ENCODE measurements around the gene ANKRD62.

Gene ANKRD62
- total RNA-seq = 0 to 0.09 (median 0) reads per million in 3 donors

GRCh38 chr18:12093520-12094257 is at the start of gene ANKRD62:
TSS of gene ANKRD62 (plus strand) at chr18:12093843. CDS start at chr18:12094018, 175 bp downstream.
- Histone ChIP-seq H3K27me3 (replicated peaks; ENCODE audit: control insufficient read depth, insufficient read depth, low read length, poor library complexity, severe bottlenecking) (no peaks in the 10 kb centered on the region), H3K36me3 (ENCODE audit: control insufficient read depth, insufficient read depth, low read length) (no peaks in the 10 kb centered on the region), H3K9me3 (ENCODE audit: control insufficient read depth, low read length) (no peaks in the 10 kb centered on the region), H3K4me1 (ENCODE audit: control insufficient read depth, insufficient read depth, low read length, poor library complexity, severe bottlenecking) (no peaks in the 10 kb centered on the region), H3K27ac (ENCODE audit: insufficient read depth, low read length, poor library complexity, severe bottlenecking) (no peak within 1 kb of the TSS), H3K4me3 (ENCODE audit: insufficient read depth, low read depth, low read length, poor library complexity, severe bottlenecking) (no peak within 1 kb of the TSS)
- DNase-seq = no peak

GRCh38 chr18:12044591-12044990 is 49.1 kb upstream of the ANKRD62 start:
- no peak for DNase-seq
- H3K4me1 ChIP-seq (ENCODE audit: control insufficient read depth, insufficient read depth, low read length, poor library complexity, severe bottlenecking) = no peaks in the 10 kb centered on the region
- no peaks in the 10 kb centered on the region for H3K9me3 ChIP-seq (ENCODE audit: control insufficient read depth, low read length)
- no peak overlapping the region for H3K4me3 ChIP-seq (ENCODE audit: insufficient read depth, low read depth, low read length, poor library complexity, severe bottlenecking)
- no peaks in the 10 kb centered on the region for H3K36me3 ChIP-seq (ENCODE audit: control insufficient read depth, insufficient read depth, low read length)
- no peak overlapping the region for H3K27ac ChIP-seq (ENCODE audit: insufficient read depth, low read length, poor library complexity, severe bottlenecking)
- no peaks in the 10 kb centered on the region for H3K27me3 ChIP-seq (replicated peaks; ENCODE audit: control insufficient read depth, insufficient read depth, low read length, poor library complexity, severe bottlenecking)

GRCh38 chr18:12046046-12046750 is 47.4 kb upstream of the ANKRD62 start:
- H3K27ac ChIP-seq (ENCODE audit: insufficient read depth, low read length, poor library complexity, severe bottlenecking) = no peak overlapping the region
- no peaks in the 10 kb centered on the region for H3K4me1 ChIP-seq (ENCODE audit: control insufficient read depth, insufficient read depth, low read length, poor library complexity, severe bottlenecking)
- H3K9me3 ChIP-seq (ENCODE audit: control insufficient read depth, low read length) = no peaks in the 10 kb centered on the region
- H3K4me3 ChIP-seq (ENCODE audit: insufficient read depth, low read depth, low read length, poor library complexity, severe bottlenecking) = no peak overlapping the region
- no peaks in the 10 kb centered on the region for H3K36me3 ChIP-seq (ENCODE audit: control insufficient read depth, insufficient read depth, low read length)
- DNase-seq = no peak
- H3K27me3 ChIP-seq (replicated peaks; ENCODE audit: control insufficient read depth, insufficient read depth, low read length, poor library complexity, severe bottlenecking) = no peaks in the 10 kb centered on the region

GRCh38 chr18:12046751-12047335 is 46.8 kb upstream of the ANKRD62 start:
- no peak for DNase-seq
- Histone ChIP-seq H3K9me3 (ENCODE audit: control insufficient read depth, low read length) (no peaks in the 10 kb centered on the region), H3K4me1 (ENCODE audit: control insufficient read depth, insufficient read depth, low read length, poor library complexity, severe bottlenecking) (no peaks in the 10 kb centered on the region), H3K36me3 (ENCODE audit: control insufficient read depth, insufficient read depth, low read length) (no peaks in the 10 kb centered on the region), H3K27me3 (replicated peaks; ENCODE audit: control insufficient read depth, insufficient read depth, low read length, poor library complexity, severe bottlenecking) (no peaks in the 10 kb centered on the region), H3K4me3 (ENCODE audit: insufficient read depth, low read depth, low read length, poor library complexity, severe bottlenecking) (no peak overlapping the region), H3K27ac (ENCODE audit: insufficient read depth, low read length, poor library complexity, severe bottlenecking) (no peak overlapping the region)

- H3K27me3 ChIP-seq (replicated peaks; ENCODE audit: control insufficient read depth, insufficient read depth, low read length, poor library complexity, severe bottlenecking) = no peaks in the 10 kb centered on the region
- no peaks in the 10 kb centered on the region for H3K4me1 ChIP-seq (ENCODE audit: control insufficient read depth, insufficient read depth, low read length, poor library complexity, severe bottlenecking)
- no peak overlapping the region for H3K4me3 ChIP-seq (ENCODE audit: insufficient read depth, low read depth, low read length, poor library complexity, severe bottlenecking)
- H3K9me3 ChIP-seq (ENCODE audit: control insufficient read depth, low read length) = no peaks in the 10 kb centered on the region
- no peak overlapping the region for H3K27ac ChIP-seq (ENCODE audit: insufficient read depth, low read length, poor library complexity, severe bottlenecking)
- no peaks in the 10 kb centered on the region for H3K36me3 ChIP-seq (ENCODE audit: control insufficient read depth, insufficient read depth, low read length)
- DNase-seq = no peak
Observed at GRCh38 chr18:12048010-12048826, 45.4 kb upstream of the ANKRD62 start.

- no peak overlapping the region for H3K27ac ChIP-seq (ENCODE audit: insufficient read depth, low read length, poor library complexity, severe bottlenecking)
- DNase-seq = no peak
Observed at GRCh38 chr18:12048827-12049175, 44.8 kb upstream of the ANKRD62 start.

GRCh38 chr18:12049978-12050811 is 43.4 kb upstream of the ANKRD62 start:
- no peak for DNase-seq
- Histone ChIP-seq H3K36me3 (ENCODE audit: control insufficient read depth, insufficient read depth, low read length) (no peaks in the 10 kb centered on the region), H3K4me3 (ENCODE audit: insufficient read depth, low read depth, low read length, poor library complexity, severe bottlenecking) (no peak overlapping the region), H3K9me3 (ENCODE audit: control insufficient read depth, low read length) (no peaks in the 10 kb centered on the region), H3K27me3 (replicated peaks; ENCODE audit: control insufficient read depth, insufficient read depth, low read length, poor library complexity, severe bottlenecking) (no peaks in the 10 kb centered on the region), H3K4me1 (ENCODE audit: control insufficient read depth, insufficient read depth, low read length, poor library complexity, severe bottlenecking) (no peaks in the 10 kb centered on the region), H3K27ac (ENCODE audit: insufficient read depth, low read length, poor library complexity, severe bottlenecking) (no peak overlapping the region)

More at GRCh38 chr18:12048827-12049175, 44.8 kb upstream of the ANKRD62 start:
- Histone ChIP-seq H3K36me3 (ENCODE audit: control insufficient read depth, insufficient read depth, low read length) (no peaks in the 10 kb centered on the region), H3K4me1 (ENCODE audit: control insufficient read depth, insufficient read depth, low read length, poor library complexity, severe bottlenecking) (no peaks in the 10 kb centered on the region), H3K9me3 (ENCODE audit: control insufficient read depth, low read length) (no peaks in the 10 kb centered on the region), H3K27me3 (replicated peaks; ENCODE audit: control insufficient read depth, insufficient read depth, low read length, poor library complexity, severe bottlenecking) (no peaks in the 10 kb centered on the region), H3K4me3 (ENCODE audit: insufficient read depth, low read depth, low read length, poor library complexity, severe bottlenecking) (no peak overlapping the region)

GRCh38 chr18:12052866-12053265 is 40.8 kb upstream of the ANKRD62 start:
- Histone ChIP-seq H3K36me3 (ENCODE audit: control insufficient read depth, insufficient read depth, low read length) (no peaks in the 10 kb centered on the region), H3K27ac (ENCODE audit: insufficient read depth, low read length, poor library complexity, severe bottlenecking) (no peak overlapping the region), H3K27me3 (replicated peaks; ENCODE audit: control insufficient read depth, insufficient read depth, low read length, poor library complexity, severe bottlenecking) (no peaks in the 10 kb centered on the region), H3K9me3 (ENCODE audit: control insufficient read depth, low read length) (no peaks in the 10 kb centered on the region), H3K4me1 (ENCODE audit: control insufficient read depth, insufficient read depth, low read length, poor library complexity, severe bottlenecking) (no peaks in the 10 kb centered on the region), H3K4me3 (ENCODE audit: insufficient read depth, low read depth, low read length, poor library complexity, severe bottlenecking) (no peak overlapping the region)
- no peak for DNase-seq

- Histone ChIP-seq H3K36me3 (ENCODE audit: control insufficient read depth, insufficient read depth, low read length) (no peaks in the 10 kb centered on the region), H3K4me1 (ENCODE audit: control insufficient read depth, insufficient read depth, low read length, poor library complexity, severe bottlenecking) (no peaks in the 10 kb centered on the region), H3K27me3 (replicated peaks; ENCODE audit: control insufficient read depth, insufficient read depth, low read length, poor library complexity, severe bottlenecking) (no peaks in the 10 kb centered on the region), H3K27ac (ENCODE audit: insufficient read depth, low read length, poor library complexity, severe bottlenecking) (no peak overlapping the region), H3K9me3 (ENCODE audit: control insufficient read depth, low read length) (no peaks in the 10 kb centered on the region), H3K4me3 (ENCODE audit: insufficient read depth, low read depth, low read length, poor library complexity, severe bottlenecking) (no peak overlapping the region)
- no peak for DNase-seq
Observed at GRCh38 chr18:12053289-12053688, 40.4 kb upstream of the ANKRD62 start.

All from effector memory CD4-positive, alpha-beta T cell (primary cell).